Measurements from ENCODE around the gene CAPN2.

The CAPN2 gene

DNA sequence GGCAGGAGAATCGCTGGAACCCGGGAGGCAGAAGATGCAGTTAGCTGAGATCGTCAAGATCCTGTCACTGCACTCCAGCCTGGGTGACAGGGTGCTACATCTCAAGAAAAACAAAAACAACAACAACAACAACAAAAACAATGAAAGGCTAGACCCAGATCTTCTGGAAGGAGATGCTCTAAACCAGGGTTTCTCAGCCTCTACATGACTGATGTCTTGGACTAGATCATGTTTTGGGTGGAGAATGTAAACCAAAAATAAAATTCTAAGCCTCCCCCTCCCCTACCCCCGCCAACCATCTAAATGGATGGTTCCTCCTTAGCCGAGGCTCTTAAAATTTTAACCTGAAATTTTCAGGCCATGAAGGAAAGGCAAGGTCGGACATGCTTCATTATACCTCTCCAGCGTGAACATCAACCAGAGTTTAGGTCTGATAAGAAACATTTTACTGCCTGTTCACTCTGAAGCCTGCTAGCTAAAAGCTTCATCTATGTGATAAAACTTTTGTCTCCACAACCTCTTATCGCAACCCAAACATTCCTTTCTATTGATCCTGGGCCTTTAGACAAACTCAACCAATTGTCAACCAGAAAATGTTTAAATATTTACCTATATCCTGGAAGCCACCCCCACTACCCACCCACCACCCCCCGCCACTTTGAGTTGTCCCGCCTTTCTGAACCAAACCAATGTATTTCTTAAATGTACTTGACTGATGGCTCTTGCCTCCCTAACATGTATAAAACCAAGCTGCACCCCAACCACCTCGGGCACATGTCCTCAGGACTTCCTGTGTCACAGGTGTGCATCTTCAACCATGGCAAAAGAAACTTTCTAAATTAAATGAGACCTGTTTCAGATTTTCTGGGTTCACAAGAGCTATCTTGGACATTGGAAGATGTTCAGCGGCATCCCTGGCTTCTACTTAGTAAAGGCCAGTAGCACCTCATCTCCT, 1.9 kb upstream of the CAPN2 start:
- Histone ChIP-seq H3K27ac (replicated peaks) (no peak overlapping the region), H3K4me3 (replicated peaks; ENCODE audit: insufficient read depth, low read length) (no peak overlapping the region), H3K27me3 (ENCODE audit: insufficient read depth, poor library complexity, severe bottlenecking) (peaks cover 4% of the 10 kb centered on the region)
- TF ChIP-seq POLR2AphosphoS5 (IDR thresholded peaks at IDR 0.05; ENCODE audit: low read depth) = no peak
- TF ChIP-seq, protein P1, sequence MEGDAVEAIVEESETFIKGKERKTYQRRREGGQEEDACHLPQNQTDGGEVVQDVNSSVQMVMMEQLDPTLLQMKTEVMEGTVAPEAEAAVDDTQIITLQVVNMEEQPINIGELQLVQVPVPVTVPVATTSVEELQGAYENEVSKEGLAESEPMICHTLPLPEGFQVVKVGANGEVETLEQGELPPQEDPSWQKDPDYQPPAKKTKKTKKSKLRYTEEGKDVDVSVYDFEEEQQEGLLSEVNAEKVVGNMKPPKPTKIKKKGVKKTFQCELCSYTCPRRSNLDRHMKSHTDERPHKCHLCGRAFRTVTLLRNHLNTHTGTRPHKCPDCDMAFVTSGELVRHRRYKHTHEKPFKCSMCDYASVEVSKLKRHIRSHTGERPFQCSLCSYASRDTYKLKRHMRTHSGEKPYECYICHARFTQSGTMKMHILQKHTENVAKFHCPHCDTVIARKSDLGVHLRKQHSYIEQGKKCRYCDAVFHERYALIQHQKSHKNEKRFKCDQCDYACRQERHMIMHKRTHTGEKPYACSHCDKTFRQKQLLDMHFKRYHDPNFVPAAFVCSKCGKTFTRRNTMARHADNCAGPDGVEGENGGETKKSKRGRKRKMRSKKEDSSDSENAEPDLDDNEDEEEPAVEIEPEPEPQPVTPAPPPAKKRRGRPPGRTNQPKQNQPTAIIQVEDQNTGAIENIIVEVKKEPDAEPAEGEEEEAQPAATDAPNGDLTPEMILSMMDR (IDR thresholded peaks at IDR 0.05; ENCODE audit: insufficient read depth, low read length) = no peak
- no peak for TF ChIP-seq GABPA (IDR thresholded peaks at IDR 0.05; ENCODE audit: low read depth)
- TF ChIP-seq SPI1 (IDR thresholded peaks at IDR 0.05; ENCODE audit: borderline replicate concordance, low read depth) = no peak
- TF ChIP-seq, protein P2, sequence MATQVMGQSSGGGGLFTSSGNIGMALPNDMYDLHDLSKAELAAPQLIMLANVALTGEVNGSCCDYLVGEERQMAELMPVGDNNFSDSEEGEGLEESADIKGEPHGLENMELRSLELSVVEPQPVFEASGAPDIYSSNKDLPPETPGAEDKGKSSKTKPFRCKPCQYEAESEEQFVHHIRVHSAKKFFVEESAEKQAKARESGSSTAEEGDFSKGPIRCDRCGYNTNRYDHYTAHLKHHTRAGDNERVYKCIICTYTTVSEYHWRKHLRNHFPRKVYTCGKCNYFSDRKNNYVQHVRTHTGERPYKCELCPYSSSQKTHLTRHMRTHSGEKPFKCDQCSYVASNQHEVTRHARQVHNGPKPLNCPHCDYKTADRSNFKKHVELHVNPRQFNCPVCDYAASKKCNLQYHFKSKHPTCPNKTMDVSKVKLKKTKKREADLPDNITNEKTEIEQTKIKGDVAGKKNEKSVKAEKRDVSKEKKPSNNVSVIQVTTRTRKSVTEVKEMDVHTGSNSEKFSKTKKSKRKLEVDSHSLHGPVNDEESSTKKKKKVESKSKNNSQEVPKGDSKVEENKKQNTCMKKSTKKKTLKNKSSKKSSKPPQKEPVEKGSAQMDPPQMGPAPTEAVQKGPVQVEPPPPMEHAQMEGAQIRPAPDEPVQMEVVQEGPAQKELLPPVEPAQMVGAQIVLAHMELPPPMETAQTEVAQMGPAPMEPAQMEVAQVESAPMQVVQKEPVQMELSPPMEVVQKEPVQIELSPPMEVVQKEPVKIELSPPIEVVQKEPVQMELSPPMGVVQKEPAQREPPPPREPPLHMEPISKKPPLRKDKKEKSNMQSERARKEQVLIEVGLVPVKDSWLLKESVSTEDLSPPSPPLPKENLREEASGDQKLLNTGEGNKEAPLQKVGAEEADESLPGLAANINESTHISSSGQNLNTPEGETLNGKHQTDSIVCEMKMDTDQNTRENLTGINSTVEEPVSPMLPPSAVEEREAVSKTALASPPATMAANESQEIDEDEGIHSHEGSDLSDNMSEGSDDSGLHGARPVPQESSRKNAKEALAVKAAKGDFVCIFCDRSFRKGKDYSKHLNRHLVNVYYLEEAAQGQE (IDR thresholded peaks at IDR 0.05; ENCODE audit: insufficient replicate concordance, low read depth) = no peak
- DNase-seq (ENCODE audit: low read depth in 1 of 2, low spot score in 1 of 2) = no peak

DNA sequence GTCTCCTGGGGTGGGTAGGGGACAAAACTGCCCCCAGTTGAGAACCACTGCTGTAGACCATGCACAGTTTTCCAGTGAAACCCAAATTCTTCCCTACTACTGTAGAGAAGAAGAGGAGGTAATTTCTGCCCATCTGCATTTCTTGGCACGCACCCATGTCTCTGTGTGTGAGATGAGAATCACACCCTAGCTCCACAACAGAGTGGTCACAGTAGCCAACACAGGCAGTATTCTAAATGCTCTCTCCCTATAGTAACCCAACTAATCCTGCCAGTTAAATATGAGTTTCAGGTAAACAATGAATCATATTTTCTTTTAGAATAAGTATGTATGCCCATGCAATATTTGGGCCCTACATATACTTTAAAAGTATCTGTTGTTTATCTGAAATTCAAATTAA, 1.2 kb upstream of the CAPN2 start:
- TF ChIP-seq, protein P2 (IDR thresholded peaks at IDR 0.05; ENCODE audit: insufficient replicate concordance, low read depth) = no peak
- TF ChIP-seq, protein P1 (IDR thresholded peaks at IDR 0.05; ENCODE audit: insufficient read depth, low read length) = no peak
- TF ChIP-seq POLR2AphosphoS5 (IDR thresholded peaks at IDR 0.05; ENCODE audit: low read depth) = no peak
- no peak for TF ChIP-seq GABPA (IDR thresholded peaks at IDR 0.05; ENCODE audit: low read depth)
- no peak for TF ChIP-seq SPI1 (IDR thresholded peaks at IDR 0.05; ENCODE audit: borderline replicate concordance, low read depth)
- H3K27ac ChIP-seq (replicated peaks) = no peak overlapping the region

DNA sequence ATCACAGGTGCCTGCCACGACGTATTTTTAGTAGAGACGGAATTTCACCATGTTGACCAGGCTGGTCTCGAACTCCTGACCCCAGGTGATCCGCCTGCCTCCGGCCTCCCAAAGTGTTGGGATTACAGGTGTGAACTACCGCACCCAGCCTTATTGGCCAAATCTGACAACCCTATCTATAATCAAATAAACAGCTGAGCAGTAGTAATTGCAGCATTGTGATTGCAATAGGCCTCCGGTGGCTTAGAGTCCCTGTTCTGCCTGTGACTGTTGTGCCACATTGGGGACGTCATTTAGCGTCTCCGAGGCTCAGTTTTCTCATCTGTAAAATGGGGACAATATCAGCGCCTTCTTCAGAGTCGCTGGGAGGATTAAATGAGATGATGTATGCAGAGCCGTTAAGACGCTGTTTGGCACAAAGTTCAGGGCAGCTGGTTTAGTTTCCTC, 569 bp upstream of the CAPN2 start:
- no peak for DNase-seq (ENCODE audit: low read depth in 1 of 2, low spot score in 1 of 2)
- H3K27me3 ChIP-seq (ENCODE audit: insufficient read depth, poor library complexity, severe bottlenecking) = peaks cover 3% of the 10 kb centered on the region
- H3K27ac ChIP-seq (replicated peaks) = no peak overlapping the region
- peak overlapping the region; percentile 77; the same call in 1 of the 2 replicates for H3K4me3 ChIP-seq (replicated peaks; ENCODE audit: insufficient read depth, low read length)
- TF ChIP-seq, protein P2 (IDR thresholded peaks at IDR 0.05; ENCODE audit: insufficient replicate concordance, low read depth) = no peak

More for the DNA sequence above, 1.2 kb upstream of the CAPN2 start:
- H3K27me3 ChIP-seq (ENCODE audit: insufficient read depth, poor library complexity, severe bottlenecking) = peaks cover 3% of the 10 kb centered on the region
- DNase-seq (ENCODE audit: low read depth in 1 of 2, low spot score in 1 of 2) = no peak
- H3K4me3 ChIP-seq (replicated peaks; ENCODE audit: insufficient read depth, low read length) = no peak overlapping the region
